Neural cell (in vitro differentiated cells): ENCODE results near the gene RCL1. TPM values are rescaled to one million over a fixed set of nuclear protein-coding genes. Genes with fewer than 3 reads are reported as not detected.

Experiments used
- H2AFZ ChIP-seq: fragments of 200-600, 300-800 bp; sonication (generic), shearing (Covaris generic); 2 replicates; pipeline ENCODE4 v1.6.0; 2014; ENCODE audit warnings: low read depth, mild to moderate bottlenecking, antibody characterized with exemption, low read length, moderate library complexity
- H3F3A ChIP-seq: fragments of 200-600 bp; shearing (Covaris generic); 2 replicates; pipeline ENCODE4 v1.6.1; 2016; ENCODE audit warnings: mild to moderate bottlenecking, moderate library complexity, mixed read lengths, antibody characterized with exemption, low read length; ENCODE audit not compliant: insufficient read depth, poor library complexity, severe bottlenecking
- H3K27ac ChIP-seq: fragments of 200-600, 300-800 bp; sonication (generic), shearing (Covaris generic); 2 replicates; pipeline ENCODE4 v1.5.1; 2014; ENCODE audit warnings: mild to moderate bottlenecking, low read length, moderate library complexity
- H3K27me3 ChIP-seq: fragments of 300-800, 200-600 bp; sonication (generic), shearing (Covaris generic); 2 replicates; pipeline ENCODE4 v1.6.0; 2014; ENCODE audit warnings: mild to moderate bottlenecking, low read depth, low read length, moderate library complexity; ENCODE audit not compliant: insufficient read depth
- H3K36me3 ChIP-seq: fragments of 300-800, 200-600 bp; sonication (generic), shearing (Covaris generic); 2 replicates; pipeline ENCODE4 v1.5.1; 2014; ENCODE audit warnings: mild to moderate bottlenecking, antibody characterized with exemption, low read length, moderate library complexity; ENCODE audit not compliant: insufficient read depth
- H3K4me2 ChIP-seq: fragments of 300-800, 200-600 bp; sonication (generic), shearing (Covaris generic); 2 replicates; pipeline ENCODE4 v1.6.0; 2014; ENCODE audit warnings: mild to moderate bottlenecking, low read length
- H3K4me3 ChIP-seq: fragments of 300-800, 200-600 bp; sonication (generic), shearing (Covaris generic); 2 replicates; pipeline ENCODE4 v1.5.1; 2014; ENCODE audit warnings: mild to moderate bottlenecking, low read length, moderate library complexity
- H3K79me2 ChIP-seq: fragments of 200-600 bp; shearing (Covaris generic); replicated peaks from 2 replicates; pipeline ENCODE4 v1.6.0; 2014; ENCODE audit warnings: mild to moderate bottlenecking, low read length, moderate library complexity; ENCODE audit not compliant: insufficient read depth
- H3K9ac ChIP-seq: fragments of 300-800, 200-600 bp; sonication (generic), shearing (Covaris generic); 2 replicates; pipeline ENCODE4 v1.6.1; 2016; ENCODE audit warnings: mild to moderate bottlenecking, low read length, mixed read lengths
- H3K9me2 ChIP-seq: fragments of 200-600 bp; shearing (Covaris generic); 2 replicates; pipeline ENCODE4 v1.6.1; 2016; ENCODE audit warnings: mild to moderate bottlenecking, low read length, mixed read lengths; ENCODE audit not compliant: insufficient read depth
- H3K9me3 ChIP-seq: fragments of 200-600, 300-800 bp; sonication (generic), shearing (Covaris generic); 2 replicates; pipeline ENCODE4 v1.6.1; 2016; ENCODE audit warnings: mild to moderate bottlenecking, mixed run types, low read length, moderate library complexity, mixed read lengths
- H4K20me1 ChIP-seq: fragments of 200-600 bp; shearing (Covaris generic); 2 replicates; pipeline ENCODE4 v1.6.1; 2016; ENCODE audit warnings: mild to moderate bottlenecking, mixed run types; ENCODE audit not compliant: insufficient read depth
- EP300 ChIP-seq: fragments of 450-650 bp; conservative IDR thresholded peaks from 2 replicates; pipeline ENCODE4 v1.6.1; 2014; ENCODE audit warnings: antibody characterized with exemption, mild to moderate bottlenecking, moderate library complexity; ENCODE audit not compliant: poor library complexity, severe bottlenecking
- EZH2 ChIP-seq: fragments of 200-600, 300-800 bp; shearing (Covaris generic), sonication (generic); IDR thresholded peaks from 2 replicates; pipeline ENCODE4 v1.6.1; 2014; ENCODE audit warnings: antibody characterized with exemption, low read length, borderline replicate concordance, mild to moderate bottlenecking; ENCODE audit not compliant: insufficient read depth, poor library complexity, severe bottlenecking
- POLR2AphosphoS5 ChIP-seq: IDR thresholded peaks from 2 replicates; pipeline ENCODE4 v1.6.1; 2012
- RAD21 ChIP-seq: fragments of 450-650 bp; conservative IDR thresholded peaks from 2 replicates; pipeline ENCODE4 v1.6.1; 2014; ENCODE audit warnings: antibody characterized with exemption, mild to moderate bottlenecking, moderate library complexity
- SMC3 ChIP-seq: fragments of 450-650 bp; conservative IDR thresholded peaks from 2 replicates; pipeline ENCODE4 v1.6.1; 2014; ENCODE audit warnings: antibody characterized with exemption, mild to moderate bottlenecking, moderate library complexity; ENCODE audit not compliant: poor library complexity
- polyA plus RNA-seq: library from polyadenylated mRNA; depleted of rRNA; stranded (reverse); fragments of >200 nt; gene quantifications from 2 replicates; pipeline ENCODE4 v1.2.3, GENCODE V29; 2014
- TF ChIP-seq, protein P1 (sequence below): IDR thresholded peaks from 2 replicates; pipeline ENCODE4 v1.6.1; 2012; ENCODE audit warnings: borderline replicate concordance
- TF ChIP-seq, protein P2 (sequence below): fragments of 450-650 bp; IDR thresholded peaks from 2 replicates; pipeline ENCODE4 v1.5.1; 2014; ENCODE audit warnings: antibody characterized with exemption, mild to moderate bottlenecking, moderate library complexity; ENCODE audit not compliant: poor library complexity, severe bottlenecking

Gene RCL1
- polyA plus RNA-seq, 1 donor from 2014 or later, result 4.2 TPM

DNA sequence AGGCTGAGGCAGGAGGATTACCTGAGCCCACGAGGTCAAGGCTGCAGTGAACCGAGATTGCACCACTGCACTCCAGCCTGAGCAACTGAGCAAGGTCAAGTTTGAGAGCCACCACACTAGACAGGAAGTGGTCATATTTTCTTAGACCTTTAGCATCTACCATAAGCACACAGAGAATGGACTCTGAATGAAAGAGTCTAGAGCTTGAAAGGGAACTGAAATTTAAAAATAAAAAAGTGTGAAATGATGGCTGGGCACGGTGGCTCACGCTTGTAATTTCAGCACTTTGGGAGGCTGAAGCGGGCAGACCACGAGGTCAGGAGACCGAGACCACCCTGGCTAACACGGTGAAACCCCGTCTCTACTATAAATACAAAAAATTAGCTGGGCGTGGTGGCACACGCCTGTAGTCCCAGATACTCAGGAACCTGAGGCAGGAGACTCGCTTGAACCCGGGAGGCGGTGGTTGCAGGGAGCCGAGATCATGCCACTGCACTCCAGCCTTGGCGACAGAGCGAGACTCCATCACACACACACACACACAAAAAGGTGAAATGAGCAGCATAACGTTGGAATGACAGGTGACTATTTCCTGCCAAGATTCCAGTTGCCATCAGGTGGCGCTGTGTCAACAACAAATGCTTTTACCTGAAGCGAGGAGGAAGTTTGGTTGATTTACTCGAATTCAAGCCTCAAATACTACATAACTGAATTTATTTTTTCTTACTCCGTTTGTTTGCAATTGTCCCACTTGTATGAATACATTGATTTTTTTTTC lies 30.4 kb upstream of the RCL1 start:
- no peaks in the 10 kb centered on the region for H4K20me1 ChIP-seq

GRCh38 chr9:4762886-4763541 lies 29.7 kb upstream of the RCL1 start:
- no peaks in the 10 kb centered on the region for H3F3A ChIP-seq
- no peak overlapping the region for H3K9ac ChIP-seq
- no peaks in the 10 kb centered on the region for H4K20me1 ChIP-seq
- H3K9me3 ChIP-seq, result no peaks in the 10 kb centered on the region
- H3K27ac ChIP-seq, result no peak overlapping the region
- no peaks in the 10 kb centered on the region for H3K36me3 ChIP-seq
- TF ChIP-seq POLR2AphosphoS5, result no peak
- peak; percentile 36 for TF ChIP-seq SMC3
- H3K4me2 ChIP-seq, result no peak overlapping the region
- no peaks in the 10 kb centered on the region for H3K27me3 ChIP-seq
- no peak overlapping the region for H2AFZ ChIP-seq
- no peak overlapping the region for H3K4me3 ChIP-seq
- H3K79me2 ChIP-seq, result no peaks in the 10 kb centered on the region
- H3K9me2 ChIP-seq, result no peaks in the 10 kb centered on the region

More for the DNA sequence above, 30.4 kb upstream of the RCL1 start:
- Histone ChIP-seq H3K9ac (no peak overlapping the region), H3K4me2 (no peak overlapping the region), H3K27ac (no peak overlapping the region), H2AFZ (no peak overlapping the region), H3K27me3 (no peaks in the 10 kb centered on the region), H3K9me2 (no peaks in the 10 kb centered on the region), H3K79me2 (no peaks in the 10 kb centered on the region), H3K4me3 (no peak overlapping the region), H3K36me3 (no peaks in the 10 kb centered on the region), H3F3A (no peaks in the 10 kb centered on the region), H3K9me3 (no peaks in the 10 kb centered on the region)
- peak; percentile 89 for TF ChIP-seq SMC3
- TF ChIP-seq, protein P1, sequence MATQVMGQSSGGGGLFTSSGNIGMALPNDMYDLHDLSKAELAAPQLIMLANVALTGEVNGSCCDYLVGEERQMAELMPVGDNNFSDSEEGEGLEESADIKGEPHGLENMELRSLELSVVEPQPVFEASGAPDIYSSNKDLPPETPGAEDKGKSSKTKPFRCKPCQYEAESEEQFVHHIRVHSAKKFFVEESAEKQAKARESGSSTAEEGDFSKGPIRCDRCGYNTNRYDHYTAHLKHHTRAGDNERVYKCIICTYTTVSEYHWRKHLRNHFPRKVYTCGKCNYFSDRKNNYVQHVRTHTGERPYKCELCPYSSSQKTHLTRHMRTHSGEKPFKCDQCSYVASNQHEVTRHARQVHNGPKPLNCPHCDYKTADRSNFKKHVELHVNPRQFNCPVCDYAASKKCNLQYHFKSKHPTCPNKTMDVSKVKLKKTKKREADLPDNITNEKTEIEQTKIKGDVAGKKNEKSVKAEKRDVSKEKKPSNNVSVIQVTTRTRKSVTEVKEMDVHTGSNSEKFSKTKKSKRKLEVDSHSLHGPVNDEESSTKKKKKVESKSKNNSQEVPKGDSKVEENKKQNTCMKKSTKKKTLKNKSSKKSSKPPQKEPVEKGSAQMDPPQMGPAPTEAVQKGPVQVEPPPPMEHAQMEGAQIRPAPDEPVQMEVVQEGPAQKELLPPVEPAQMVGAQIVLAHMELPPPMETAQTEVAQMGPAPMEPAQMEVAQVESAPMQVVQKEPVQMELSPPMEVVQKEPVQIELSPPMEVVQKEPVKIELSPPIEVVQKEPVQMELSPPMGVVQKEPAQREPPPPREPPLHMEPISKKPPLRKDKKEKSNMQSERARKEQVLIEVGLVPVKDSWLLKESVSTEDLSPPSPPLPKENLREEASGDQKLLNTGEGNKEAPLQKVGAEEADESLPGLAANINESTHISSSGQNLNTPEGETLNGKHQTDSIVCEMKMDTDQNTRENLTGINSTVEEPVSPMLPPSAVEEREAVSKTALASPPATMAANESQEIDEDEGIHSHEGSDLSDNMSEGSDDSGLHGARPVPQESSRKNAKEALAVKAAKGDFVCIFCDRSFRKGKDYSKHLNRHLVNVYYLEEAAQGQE, result no peak
- peak; percentile 94 for TF ChIP-seq RAD21
- TF ChIP-seq, protein P2, sequence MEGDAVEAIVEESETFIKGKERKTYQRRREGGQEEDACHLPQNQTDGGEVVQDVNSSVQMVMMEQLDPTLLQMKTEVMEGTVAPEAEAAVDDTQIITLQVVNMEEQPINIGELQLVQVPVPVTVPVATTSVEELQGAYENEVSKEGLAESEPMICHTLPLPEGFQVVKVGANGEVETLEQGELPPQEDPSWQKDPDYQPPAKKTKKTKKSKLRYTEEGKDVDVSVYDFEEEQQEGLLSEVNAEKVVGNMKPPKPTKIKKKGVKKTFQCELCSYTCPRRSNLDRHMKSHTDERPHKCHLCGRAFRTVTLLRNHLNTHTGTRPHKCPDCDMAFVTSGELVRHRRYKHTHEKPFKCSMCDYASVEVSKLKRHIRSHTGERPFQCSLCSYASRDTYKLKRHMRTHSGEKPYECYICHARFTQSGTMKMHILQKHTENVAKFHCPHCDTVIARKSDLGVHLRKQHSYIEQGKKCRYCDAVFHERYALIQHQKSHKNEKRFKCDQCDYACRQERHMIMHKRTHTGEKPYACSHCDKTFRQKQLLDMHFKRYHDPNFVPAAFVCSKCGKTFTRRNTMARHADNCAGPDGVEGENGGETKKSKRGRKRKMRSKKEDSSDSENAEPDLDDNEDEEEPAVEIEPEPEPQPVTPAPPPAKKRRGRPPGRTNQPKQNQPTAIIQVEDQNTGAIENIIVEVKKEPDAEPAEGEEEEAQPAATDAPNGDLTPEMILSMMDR, result peak; percentile 96
- peak; percentile 20 for TF ChIP-seq EP300
- no peak for TF ChIP-seq EZH2
